ENCODE measurements around the gene CLSTN3. TPM values are rescaled to one million over a fixed set of nuclear protein-coding genes. Genes with fewer than 3 reads are reported as not detected.

CLSTN3 gene
- total RNA-seq, 1 donor from 2014 or later: 14.8 TPM

DNA sequence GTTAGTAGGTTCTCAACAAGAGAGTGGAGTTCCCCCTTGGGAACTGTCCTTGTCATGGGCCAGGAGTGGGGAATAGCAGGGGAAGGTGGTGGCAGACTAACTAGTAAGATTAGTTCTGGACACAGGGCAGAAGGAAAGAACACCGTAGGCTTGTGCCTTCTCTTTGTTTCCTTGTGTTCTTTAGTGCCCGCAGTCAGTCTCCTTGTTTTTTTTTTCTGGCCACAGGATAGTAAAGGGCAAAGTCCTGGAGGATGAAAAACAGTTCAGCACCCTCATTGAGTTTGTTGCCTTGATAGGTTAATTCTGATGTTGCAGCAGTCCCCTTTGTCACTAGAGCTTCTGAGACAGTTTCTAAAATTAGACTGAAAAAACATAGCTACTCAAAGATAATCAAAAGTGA is 67.7 kb downstream of the CLSTN3 start:
- no peak overlapping the region for H3K27ac Mint-ChIP-seq
- no peaks in the 10 kb centered on the region for H3K9me3 Mint-ChIP-seq
- no peak for ATAC-seq (ENCODE audit: low read depth)
- TF ChIP-seq, protein P1, sequence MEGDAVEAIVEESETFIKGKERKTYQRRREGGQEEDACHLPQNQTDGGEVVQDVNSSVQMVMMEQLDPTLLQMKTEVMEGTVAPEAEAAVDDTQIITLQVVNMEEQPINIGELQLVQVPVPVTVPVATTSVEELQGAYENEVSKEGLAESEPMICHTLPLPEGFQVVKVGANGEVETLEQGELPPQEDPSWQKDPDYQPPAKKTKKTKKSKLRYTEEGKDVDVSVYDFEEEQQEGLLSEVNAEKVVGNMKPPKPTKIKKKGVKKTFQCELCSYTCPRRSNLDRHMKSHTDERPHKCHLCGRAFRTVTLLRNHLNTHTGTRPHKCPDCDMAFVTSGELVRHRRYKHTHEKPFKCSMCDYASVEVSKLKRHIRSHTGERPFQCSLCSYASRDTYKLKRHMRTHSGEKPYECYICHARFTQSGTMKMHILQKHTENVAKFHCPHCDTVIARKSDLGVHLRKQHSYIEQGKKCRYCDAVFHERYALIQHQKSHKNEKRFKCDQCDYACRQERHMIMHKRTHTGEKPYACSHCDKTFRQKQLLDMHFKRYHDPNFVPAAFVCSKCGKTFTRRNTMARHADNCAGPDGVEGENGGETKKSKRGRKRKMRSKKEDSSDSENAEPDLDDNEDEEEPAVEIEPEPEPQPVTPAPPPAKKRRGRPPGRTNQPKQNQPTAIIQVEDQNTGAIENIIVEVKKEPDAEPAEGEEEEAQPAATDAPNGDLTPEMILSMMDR (IDR thresholded peaks at IDR 0.05): no peak
- no peak for DNase-seq
- no peak overlapping the region for H3K4me3 Mint-ChIP-seq
- H3K4me1 Mint-ChIP-seq: no peaks in the 10 kb centered on the region
- POLR2A ChIA-PET: no interaction called here
- intact Hi-C loops (cut with micrococcal nuclease): no loop called here
- CTCF ChIA-PET: no interaction called here
- no peaks in the 10 kb centered on the region for H3K27me3 Mint-ChIP-seq
- H3K36me3 Mint-ChIP-seq (ENCODE audit: low read depth): peaks cover 56% of the 10 kb centered on the region

DNA sequence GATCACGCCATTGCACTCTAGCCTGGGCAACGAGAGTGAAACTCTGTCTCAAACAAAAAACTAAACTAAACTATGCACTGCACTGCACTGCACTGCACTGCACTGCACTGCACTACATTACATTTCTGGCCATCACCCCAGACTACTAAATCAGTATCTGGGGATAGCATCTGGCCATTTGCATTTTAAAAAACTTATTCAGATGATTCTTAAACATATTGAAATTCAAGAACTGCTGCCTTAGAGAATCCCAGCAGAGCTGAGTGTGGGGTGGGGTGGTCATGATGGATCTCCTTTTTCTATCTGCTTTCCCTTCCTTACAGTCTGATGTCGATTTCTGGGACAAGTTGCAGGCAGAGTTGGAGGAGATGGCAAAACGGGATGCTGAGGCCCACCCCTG is 72.9 kb downstream of the CLSTN3 start:
- ATAC-seq (ENCODE audit: low read depth) (no peak), DNase-seq (no peak)
- CTCF ChIA-PET: no interaction called here
- H3K9me3 Mint-ChIP-seq: no peaks in the 10 kb centered on the region
- POLR2A ChIA-PET: no interaction called here
- no peak overlapping the region for H3K27ac Mint-ChIP-seq
- H3K36me3 Mint-ChIP-seq (ENCODE audit: low read depth): peaks cover 75% of the 10 kb centered on the region
- H3K27me3 Mint-ChIP-seq: no peaks in the 10 kb centered on the region
- peaks cover 4% of the 10 kb centered on the region for H3K4me1 Mint-ChIP-seq
- no peak overlapping the region for H3K4me3 Mint-ChIP-seq
- TF ChIP-seq, protein P1 (IDR thresholded peaks at IDR 0.05): no peak
- intact Hi-C loops (cut with micrococcal nuclease): no loop called here

DNA sequence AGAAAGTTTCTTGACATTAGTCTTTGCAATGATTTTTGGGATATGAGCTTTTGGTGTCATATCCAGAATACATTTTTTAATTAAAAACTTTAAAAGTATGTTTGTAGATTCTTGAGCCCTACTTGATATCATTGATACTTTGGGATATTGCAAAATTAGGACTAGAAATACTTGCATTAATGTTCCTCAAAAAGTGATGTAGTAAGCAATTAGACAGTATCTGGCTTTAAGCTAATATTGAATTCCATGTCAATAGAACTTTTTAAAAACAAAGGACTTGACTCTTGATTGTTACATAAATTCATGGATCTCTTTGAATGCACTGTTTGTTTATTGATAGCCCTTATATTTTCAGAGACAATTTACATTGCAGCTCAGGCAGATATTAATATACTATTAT is 74.9 kb downstream of the CLSTN3 start:
- Mint-ChIP-seq H3K4me1 (peaks cover 4% of the 10 kb centered on the region), H3K36me3 (ENCODE audit: low read depth) (peaks cover 90% of the 10 kb centered on the region), H3K27me3 (no peaks in the 10 kb centered on the region), H3K9me3 (no peaks in the 10 kb centered on the region), H3K27ac (no peak overlapping the region), H3K4me3 (no peak overlapping the region)
- ChIA-PET POLR2A (no interaction called here), CTCF (no interaction called here)
- DNase-seq (no peak), ATAC-seq (ENCODE audit: low read depth) (no peak)
- TF ChIP-seq, protein P1 (IDR thresholded peaks at IDR 0.05): no peak
- intact Hi-C loops (cut with micrococcal nuclease): no loop called here

DNA sequence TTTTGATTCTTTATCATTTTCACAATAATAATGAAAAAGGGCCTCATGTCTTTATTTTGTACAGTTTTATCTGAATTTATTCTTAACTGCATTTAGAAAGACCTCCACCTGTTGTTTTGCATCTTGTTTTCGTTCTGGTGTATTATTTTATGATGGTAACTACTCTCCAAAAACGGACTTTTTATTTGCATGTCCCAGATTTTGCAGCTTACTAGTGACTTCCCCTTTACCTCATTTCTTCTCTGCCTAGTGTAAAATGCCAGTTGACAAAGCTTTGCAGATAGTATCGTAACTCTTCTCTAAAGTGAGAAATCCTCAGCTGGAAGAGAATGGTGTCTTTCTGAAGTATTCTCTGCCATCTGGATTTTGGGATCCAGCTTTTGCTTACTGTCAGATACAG is 76.5 kb downstream of the CLSTN3 start:
- H3K4me1 Mint-ChIP-seq: peaks cover 4% of the 10 kb centered on the region
- H3K27ac Mint-ChIP-seq: no peak overlapping the region
- CTCF ChIA-PET: no interaction called here
- intact Hi-C loops (cut with micrococcal nuclease): no loop called here
- TF ChIP-seq, protein P1 (IDR thresholded peaks at IDR 0.05): no peak
- no peaks in the 10 kb centered on the region for H3K9me3 Mint-ChIP-seq
- H3K36me3 Mint-ChIP-seq (ENCODE audit: low read depth): peaks cover 93% of the 10 kb centered on the region
- POLR2A ChIA-PET: no interaction called here
- no peaks in the 10 kb centered on the region for H3K27me3 Mint-ChIP-seq
- DNase-seq: no peak
- no peak for ATAC-seq (ENCODE audit: low read depth)
- H3K4me3 Mint-ChIP-seq: no peak overlapping the region

DNA sequence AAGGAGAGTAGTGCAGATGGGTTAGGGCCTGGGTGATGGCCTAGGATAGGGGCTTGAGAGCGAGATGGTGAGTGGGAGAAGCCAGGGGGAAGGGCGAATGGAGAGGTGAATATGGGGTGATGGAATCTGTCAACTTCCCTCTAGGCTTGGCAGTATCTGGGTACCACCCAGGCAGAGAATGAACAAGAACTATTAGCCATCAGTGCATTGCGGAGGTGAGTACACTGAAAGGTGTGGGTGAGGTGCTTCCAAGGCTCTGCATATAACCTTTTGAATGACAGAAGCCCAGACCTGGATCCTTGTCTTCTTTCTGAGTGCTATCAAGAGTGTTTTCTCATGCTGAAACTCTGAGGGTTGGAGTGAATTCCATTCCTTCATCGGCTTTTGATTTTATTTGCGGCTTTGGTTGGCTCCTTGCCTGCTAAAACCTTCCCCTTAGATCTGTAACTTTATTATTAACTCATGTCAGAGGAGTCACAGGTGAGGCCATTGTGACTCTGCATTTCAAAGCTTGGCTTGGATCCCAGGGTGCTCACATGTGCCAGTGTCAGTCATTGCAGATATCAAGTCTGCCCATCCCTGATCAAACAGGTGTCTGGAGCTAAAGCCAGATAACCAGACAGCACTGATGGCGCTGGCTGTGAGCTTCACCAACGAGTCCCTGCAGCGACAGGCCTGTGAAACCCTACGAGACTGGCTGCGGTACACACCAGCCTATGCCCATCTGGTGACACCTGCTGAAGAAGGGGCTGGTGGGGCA is 77.9 kb downstream of the CLSTN3 start:
- ATAC-seq (ENCODE audit: low read depth) (no peak), DNase-seq (no peak)
- intact Hi-C loops (cut with micrococcal nuclease): no loop called here
- Mint-ChIP-seq H3K9me3 (peaks cover 5% of the 10 kb centered on the region), H3K4me3 (no peak overlapping the region), H3K36me3 (ENCODE audit: low read depth) (peaks cover 85% of the 10 kb centered on the region), H3K27me3 (no peaks in the 10 kb centered on the region), H3K4me1 (peaks cover 4% of the 10 kb centered on the region), H3K27ac (no peak overlapping the region)
- ChIA-PET CTCF (no interaction called here), POLR2A (no interaction called here)
- TF ChIP-seq, protein P1 (IDR thresholded peaks at IDR 0.05): no peak

Other genes with a start within 250 kb of the CLSTN3 start
- gene LRRC23, start 225.5 kb upstream of the CLSTN3 start, total RNA-seq: 7.7 and 8.8 TPM in 2 replicates
- gene ENO2, start 215.8 kb upstream of the CLSTN3 start, total RNA-seq: 20.9 and 31.0 TPM in 2 replicates
- 42.8 and 50.9 TPM in 2 replicates for gene ATN1, start 202.4 kb upstream of the CLSTN3 start, total RNA-seq
- not detected in 2 replicates for gene RNU7-1, start 186.6 kb upstream of the CLSTN3 start, total RNA-seq
- gene C12orf57, start 186.3 kb upstream of the CLSTN3 start, total RNA-seq: 54.8 and 63.4 TPM in 2 replicates
- gene PTPN6, start 179.0 kb upstream of the CLSTN3 start, total RNA-seq: 371 and 393 TPM in 2 replicates
- gene PHB2, start 159.7 kb upstream of the CLSTN3 start, total RNA-seq: 240 and 255 TPM in 2 replicates
- 89.2 and 91.1 TPM in 2 replicates for gene EMG1, start 159.5 kb upstream of the CLSTN3 start, total RNA-seq
- gene LPCAT3, start 111.9 kb upstream of the CLSTN3 start, total RNA-seq: 19.3 and 21.3 TPM in 2 replicates
- 0.71 and 1.6 TPM in 2 replicates for gene C1S, start 69.7 kb upstream of the CLSTN3 start, total RNA-seq
- 0.54 and 0.78 TPM in 2 replicates for gene C1R, start 37.9 kb upstream of the CLSTN3 start, total RNA-seq
- gene C1RL, start 21.2 kb upstream of the CLSTN3 start, total RNA-seq: 13.5 and 19.2 TPM in 2 replicates
- 0.44 TPM in 1 of 2 replicates, not detected in the other for gene RBP5, start 1.5 kb upstream of the CLSTN3 start, total RNA-seq
- 24.9 and 26.8 TPM in 2 replicates for gene PEX5, start 59.3 kb downstream of the CLSTN3 start, total RNA-seq
- not detected in 2 replicates for gene ACSM4, start 173.7 kb downstream of the CLSTN3 start, total RNA-seq

All from activated B cell treated with CpG ODN at 0.5 μM for 24 hours (primary cell).